ENCODE results near the gene MRPL39.
A peak's percentile ranks its signal among the peaks of the same experiment; 100 is the strongest.

MRPL39 gene

DNA sequence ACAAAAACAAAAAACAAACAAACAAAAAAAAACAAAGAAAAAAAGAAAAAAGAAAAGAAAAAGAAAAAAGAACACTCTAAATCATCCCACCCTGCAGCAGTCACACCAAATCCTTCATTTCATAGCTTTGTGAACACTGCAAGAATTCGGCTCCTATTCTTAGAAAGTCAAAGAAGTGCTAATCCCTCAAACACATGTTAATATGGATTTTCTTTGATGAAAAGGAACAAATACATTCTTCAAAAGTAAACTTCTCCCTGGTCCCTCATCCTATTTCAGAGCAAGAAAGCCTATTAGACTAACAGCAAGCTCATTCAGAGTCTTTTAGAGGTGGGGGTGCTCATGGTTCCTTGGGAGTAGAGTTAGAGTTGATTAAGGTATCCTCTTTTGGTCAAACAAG is 7.2 kb upstream of the MRPL39 start:
- DNase-seq (ENCODE audit: low read depth): no peak

DNA sequence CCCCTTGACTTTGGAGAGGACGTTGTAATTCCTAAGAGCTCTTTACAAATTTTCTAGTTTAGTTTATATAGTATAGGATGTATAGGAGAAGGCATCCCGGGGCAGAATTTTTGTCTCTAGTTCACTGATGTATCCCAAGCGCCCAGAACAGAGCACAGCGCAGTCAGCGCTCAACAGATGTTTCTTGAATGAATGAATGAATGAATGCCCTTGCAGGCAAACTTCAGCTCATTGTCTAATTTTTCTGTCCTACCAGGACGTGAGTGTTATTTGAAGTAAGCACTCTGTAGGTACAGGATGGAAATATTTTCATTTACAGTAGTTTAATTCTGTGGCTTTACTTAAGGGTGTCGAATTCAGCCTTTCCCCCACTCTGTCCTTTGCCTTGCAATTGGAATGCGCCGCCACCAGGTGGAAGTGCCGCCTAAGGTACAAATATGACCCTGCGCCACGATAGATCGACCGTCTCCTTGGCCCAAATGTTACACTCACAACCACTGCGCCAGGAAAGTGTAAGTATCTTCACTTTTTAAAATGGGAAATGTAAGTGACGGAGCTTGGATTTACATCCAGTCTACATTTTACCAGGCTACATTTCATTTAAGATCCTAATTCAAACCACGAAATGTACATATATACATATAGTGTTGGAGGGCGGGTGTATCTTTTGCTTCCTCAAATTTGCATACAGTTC is 910 bp upstream of the MRPL39 start:
- DNase-seq (ENCODE audit: low read depth): peak; percentile 87

DNA sequence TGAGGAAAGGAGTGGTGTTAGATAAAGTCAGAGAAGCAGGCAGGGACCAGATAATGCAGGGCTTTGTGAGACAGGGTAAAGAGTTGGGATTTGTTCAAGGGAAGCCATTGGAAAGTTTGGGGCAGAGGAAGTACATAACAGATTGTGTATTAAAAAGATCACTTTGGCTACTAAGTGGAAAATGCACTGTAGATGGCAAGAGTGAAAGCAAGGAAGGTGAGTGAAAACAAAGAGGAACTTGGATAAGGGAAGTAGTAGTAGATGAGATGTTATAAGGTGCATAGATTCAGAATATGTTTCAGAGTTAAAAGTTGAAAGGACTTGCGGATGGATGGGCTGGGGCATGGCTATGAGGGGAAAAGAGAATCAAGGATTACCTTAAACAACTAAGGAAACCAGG is 17.4 kb downstream of the MRPL39 start:
- DNase-seq (ENCODE audit: low read depth): no peak

DNA sequence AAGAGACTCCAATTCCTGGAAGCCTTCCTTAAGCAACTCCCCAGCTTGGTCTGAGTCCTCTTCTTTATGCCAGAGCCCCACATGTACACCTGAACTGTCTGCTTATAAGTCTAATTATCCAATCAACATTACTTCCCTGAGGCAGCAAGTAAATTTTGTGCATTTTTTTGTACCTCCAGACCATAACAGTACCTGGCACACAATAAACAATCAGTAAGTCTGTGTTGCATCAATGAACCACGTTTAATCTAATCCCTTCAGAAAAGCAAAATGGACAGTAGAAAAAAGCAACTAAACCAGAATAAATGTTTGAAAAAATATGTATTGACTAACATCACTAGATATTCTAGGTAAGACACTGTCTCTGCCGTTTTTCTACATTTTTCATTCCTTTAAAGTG is 20.5 kb downstream of the MRPL39 start:
- DNase-seq (ENCODE audit: low read depth): no peak

DNA sequence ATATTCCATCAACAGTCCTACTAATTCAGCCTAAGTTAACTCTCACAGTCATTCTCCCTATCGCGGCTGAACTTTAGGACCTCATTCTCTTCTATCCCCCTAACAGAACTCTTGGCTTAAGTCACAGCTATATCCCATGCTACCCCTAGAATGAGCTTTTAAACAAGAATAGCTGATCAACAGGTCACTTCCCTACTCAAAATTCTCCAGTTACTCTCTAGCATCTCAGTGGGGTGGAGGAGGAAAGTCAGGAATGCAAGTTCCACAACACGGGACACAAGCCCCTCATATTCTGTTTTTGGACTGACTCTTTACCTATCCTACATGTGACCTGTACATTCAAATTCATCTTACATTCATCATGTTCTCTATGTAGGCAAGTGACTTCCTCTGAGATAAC is 21.0 kb downstream of the MRPL39 start:
- DNase-seq (ENCODE audit: low read depth): no peak

DNA sequence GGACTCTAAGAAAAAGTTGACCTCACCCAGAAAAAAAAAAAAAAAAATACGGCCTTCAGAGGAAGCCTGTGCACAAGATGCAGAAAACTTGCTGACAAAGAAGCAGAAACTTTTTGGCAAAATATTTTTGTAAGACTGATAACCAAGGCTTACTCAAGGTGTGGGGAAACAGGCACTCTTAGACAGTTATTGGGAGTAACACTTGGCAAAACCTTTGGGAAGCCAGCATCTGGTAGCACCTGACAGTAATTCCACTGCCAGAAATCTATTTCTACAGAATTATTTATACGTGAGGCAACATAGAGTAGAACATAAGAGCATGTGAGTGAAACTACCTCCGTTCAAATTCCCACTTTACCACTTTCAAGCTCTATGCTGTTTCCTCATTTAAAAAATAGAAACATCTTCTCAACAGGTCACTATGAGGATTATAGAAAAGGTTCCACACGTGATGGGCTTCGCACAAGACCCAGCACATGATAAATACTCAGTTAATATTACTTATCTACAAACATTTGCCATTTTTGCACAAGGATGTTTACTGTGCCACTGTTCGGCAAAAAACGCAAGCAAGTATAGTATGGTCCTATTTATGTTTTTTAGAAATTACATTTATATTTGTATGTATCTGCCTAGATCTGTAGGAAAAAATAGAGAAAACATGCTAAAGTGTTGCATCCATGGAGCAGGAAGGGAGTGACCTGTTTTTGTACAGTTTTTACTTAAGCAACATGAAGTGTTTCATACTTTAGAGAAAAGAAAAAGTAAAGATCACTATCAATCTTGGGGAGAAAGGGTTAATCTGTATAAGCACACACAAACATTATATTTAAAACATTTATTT is 22.2 kb downstream of the MRPL39 start:
- no peak for DNase-seq (ENCODE audit: low read depth)

DNA sequence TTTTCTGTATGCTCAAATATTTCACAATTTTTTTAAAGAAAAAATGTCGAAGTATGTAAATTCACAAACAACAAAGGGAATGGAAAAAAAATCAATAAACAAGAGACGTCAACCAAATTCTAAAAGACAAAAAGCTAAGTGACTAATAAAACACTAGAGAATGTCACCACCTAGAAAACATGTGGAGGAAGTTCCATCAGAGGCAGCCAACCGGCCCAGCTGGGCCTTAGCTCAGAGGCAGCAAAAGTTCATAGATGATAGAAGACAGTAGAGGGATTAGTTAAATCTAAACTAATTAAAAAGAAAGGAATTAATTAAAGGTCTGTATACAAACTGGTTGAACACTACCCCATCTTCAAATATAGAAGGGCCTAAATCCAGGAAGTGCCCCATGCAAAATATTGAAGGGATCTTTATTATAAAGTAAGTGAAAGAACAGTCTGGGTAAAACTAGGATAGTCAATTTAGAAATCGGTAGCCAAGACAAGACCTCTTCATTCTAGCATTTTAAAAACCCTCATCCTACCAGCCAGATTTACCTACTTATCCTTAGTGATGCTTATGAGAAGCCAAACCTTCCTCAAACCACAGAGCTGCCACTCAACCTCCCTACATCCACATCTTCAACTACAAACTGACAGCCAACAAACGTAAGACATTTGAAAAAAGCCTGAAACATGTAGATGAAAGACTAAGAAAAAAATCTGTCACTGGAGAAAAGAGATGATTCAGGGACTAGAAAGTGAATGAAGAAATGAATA is 23.7 kb downstream of the MRPL39 start:
- DNase-seq (ENCODE audit: low read depth): no peak

DNA sequence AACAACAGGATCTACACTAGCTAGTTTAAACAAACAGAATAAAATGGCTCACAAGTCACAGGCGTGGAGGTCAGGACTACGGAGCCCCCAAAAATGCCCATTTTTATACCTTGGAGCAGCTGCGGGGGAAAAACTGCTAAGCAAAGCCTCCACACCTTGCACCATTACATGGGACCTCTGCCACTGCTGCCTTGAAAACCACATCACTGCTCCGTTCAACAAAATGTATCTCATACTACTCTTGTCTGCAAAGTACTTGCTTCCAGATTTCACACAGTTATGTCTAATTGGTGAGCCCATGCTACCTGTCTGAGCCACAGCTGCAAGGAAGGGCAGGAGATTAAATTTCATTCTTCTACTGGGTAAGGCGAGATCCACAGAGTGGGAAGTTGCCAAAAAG is 24.4 kb downstream of the MRPL39 start:
- DNase-seq (ENCODE audit: low read depth): no peak

DNA sequence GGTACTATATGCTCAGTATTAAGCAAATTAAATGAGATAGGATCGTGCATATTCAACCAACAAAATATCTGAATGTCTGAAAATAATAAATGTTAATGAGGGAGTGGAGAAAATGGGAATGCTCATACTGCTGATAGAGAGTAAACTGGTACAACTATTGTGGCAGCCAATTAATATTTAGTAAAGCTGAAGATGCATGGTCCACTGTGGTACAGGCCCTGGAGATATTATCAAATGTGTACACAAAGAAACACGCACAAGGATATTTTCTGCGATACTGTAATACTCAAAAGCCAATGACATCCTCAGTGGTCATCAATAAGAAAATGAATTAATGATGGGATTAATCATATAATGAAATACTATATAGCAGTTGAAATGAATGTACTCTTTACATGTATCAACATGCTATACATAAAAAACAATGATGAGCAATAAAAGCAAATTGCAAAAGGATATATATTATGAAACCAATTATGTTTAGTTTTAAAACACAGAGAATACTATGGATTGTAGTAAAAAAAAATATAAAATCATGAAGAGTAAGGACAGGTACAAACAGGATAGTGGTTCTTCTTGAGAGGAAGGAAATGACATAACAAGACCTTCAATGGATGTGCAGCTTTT is 25.0 kb downstream of the MRPL39 start:
- no peak for DNase-seq (ENCODE audit: low read depth)

DNA sequence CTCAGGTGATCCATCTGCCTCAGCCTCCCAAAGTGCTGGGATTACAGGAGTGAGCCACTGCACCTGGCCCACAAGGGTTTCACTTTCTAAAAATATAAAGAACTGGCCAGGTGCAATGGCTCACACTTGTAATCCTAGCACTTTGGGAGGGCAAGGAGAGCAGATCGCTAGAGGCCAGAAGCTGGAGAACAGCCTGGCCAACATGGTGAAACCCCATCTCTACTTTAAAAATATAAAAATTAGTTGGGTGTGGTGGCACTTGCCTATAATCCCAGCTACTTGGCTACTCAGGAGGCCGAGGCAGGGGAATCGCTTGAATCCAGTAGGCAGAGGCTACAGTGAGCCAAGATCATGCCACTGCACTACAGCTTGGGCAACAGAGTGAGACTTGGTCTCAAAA is 25.7 kb downstream of the MRPL39 start:
- DNase-seq (ENCODE audit: low read depth): no peak

DNA sequence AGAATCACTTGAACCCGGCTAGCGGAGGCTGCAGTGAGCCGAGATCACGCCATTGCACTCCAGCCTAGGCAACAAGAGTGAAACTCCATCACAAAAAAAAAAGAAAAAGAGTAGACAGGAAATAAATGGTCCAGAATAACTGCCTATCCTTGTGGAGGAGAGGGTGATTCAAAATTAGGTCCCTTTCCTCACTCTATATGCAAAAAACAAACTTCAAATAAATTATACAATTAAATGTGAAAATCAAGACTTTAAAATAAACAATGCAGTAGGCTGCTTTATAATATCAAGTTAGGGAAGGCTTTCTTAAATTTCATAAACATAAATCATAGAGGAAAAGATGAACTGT is 26.4 kb downstream of the MRPL39 start:
- no peak for DNase-seq (ENCODE audit: low read depth)

DNA sequence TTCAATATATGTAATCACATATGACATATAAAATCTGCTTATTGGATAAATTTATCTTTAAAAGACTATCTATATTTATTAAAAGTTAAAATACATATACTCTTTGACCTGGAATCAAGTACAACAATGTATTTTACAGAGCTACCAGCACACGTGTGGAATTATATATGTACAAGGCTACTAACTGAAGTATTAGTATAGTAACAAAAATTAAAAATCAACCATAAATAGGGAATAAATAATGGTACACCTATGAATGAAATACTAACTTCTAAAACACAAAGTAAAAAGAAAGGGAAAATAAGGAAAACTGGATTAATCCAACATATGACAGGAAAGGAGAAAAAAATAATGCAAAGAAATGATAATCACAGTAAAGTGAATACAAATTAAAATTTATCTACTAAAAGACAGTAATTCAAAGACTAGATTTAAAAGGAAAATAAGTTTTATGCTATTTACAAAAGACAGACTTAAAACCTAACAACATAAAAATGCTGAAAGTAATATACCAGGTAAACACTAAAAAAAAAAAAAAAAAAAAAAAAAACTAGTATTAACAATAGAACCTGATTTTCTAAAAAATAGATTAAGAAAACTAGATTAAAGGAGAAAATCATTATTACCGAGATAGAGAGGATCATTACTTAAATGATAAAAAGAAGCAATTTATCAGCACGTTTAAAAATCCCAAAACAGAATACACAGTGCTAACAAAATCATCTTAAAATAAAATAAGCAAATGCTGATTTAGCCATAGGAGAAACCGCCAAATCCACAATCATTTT is 27.9 kb downstream of the MRPL39 start:
- DNase-seq (ENCODE audit: low read depth): no peak

DNA sequence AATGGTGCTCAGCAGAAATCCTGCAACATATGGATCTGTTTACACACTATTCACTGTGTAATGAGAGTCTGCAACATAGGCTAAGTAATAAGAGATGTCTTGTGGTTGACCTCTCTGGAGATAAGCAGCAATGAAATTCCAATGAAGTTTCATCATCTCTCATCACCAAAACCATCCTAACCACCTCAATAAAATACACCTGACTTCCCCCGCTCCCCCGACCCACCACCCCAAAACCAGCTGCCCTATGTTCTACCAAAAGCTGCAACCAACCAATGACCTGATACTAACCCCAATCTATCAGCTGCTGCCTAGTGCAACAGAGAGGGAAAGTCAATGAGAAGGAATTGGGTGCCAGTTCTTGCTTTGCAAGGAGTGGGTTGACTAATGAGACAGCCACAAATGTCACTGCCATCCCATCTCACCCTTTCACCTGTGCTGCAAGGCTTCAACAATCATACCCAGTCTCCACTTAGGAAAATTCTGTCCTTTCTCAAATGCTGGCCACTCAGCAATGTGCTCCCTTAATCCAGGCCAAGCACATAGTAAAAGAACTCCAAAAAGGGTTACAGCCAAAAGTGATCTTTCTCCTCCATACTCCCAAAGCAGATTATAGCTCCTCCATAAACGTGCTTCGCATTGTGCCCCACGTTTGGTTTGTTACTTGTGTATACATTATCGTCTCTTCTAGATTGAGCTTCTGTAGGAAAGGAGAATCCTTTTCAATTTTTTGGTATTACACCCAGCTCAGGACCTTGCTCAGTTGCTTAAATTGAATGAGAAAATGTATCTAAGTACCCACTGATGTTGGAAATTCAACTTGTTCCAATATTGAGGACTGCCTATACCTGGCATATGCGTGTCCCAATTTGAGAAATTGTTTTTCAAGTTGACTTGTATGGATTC is 29.0 kb downstream of the MRPL39 start:
- DNase-seq (ENCODE audit: low read depth): no peak

DNA sequence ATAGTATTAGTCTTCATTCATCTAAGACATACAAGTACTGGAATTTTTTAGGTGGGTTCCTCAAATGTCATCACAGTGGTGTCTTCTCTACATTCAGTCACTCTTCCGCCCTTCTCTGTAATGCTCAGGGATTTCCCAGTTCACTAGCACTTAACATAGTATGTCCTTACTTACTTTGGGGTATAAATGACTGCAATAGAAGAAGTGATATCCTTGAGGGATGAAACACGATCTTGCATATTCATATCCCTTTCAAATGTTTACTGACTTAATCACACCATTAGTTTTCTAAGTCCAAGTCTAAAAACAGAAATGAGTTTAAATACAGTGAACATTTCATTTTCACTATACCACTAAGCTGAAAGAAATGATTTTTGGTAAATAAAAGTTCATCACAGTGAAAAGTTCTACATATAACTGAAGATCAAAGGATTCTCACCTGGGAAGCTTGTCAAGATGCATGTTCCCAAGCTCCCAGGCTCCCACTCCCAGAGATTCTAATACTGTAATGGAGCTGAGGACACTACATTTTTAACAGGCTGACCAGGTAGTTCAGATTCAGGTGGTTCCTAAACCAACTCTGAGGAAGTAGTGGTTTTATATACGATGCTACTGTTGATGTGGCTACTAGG is 29.7 kb downstream of the MRPL39 start:
- DNase-seq (ENCODE audit: low read depth): no peak

DNA sequence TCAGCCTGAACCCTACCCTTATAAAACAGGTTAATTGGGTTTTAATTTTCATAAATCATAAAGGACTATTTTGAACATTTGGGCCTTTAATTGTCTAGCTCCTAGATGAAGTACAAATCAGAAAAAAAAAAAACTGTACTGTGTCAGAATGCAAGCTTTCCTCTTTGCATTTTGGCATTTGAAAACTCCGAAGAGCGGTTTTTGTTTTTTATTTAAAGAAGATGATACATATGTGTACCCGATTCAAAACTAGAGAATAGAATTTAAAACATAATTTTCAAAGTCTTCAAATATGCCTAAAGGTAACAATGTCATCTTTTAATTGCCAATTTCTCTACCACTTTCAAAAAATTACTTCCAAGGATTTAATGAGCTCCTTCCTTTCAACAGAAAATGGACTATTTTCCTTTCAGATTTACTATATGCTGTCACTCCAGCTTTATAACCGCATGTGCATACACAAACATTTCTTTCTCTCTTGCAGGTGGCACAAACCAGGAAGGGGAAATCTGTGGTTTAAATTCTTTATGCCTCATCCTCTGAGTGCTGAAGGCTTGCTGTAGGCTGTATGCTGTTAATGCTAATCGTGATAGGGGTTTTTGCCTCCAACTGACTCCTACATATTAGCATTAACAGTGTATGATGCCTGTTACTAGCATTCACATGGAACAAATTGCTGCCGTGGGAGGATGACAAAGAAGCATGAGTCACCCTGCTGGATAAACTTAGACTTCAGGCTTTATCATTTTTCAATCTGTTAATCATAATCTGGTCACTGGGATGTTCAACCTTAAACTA is 33.7 kb downstream of the MRPL39 start:
- peak; percentile 96 for DNase-seq (ENCODE audit: low read depth)

DNA sequence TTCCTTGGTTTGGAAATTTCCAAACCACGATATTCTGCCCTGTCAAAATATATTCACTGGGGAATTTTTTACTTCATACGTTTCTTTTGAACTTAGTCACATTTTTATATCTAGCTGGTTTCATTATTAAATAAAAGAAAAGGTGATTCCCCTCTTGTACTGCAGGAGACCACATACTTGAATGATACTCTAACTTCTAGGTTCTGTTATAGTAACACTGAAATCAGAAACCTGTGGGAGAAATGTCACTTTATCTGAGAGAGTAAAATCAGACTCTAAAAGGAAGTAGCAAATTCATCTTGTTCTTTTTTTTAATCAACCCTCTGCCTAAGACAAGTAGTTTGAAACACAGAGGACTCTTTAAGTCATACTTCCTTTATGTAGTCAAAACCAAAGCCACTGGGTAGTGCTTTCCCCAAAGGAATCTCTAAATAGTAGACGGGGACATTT is 34.4 kb downstream of the MRPL39 start:
- DNase-seq (ENCODE audit: low read depth): peak; percentile 48

DNA sequence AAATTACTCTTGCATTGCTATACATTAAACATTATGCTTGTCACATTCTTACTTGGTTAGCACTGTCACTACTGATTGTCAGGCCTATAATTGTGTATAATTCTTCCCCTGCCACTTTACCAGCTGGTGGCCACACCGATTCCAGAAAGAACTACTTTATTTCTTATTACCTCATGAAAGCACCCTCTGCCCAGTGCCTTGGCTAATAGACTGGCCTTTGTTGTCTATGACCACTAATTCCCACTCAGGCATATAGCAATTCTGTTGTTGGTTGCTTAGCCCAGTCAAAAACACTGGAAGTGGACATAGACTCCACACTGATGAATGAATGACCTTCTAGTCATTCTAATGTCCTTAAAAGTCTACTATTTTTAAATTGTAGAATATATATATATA is 35.6 kb downstream of the MRPL39 start:
- no peak for DNase-seq (ENCODE audit: low read depth)

DNA sequence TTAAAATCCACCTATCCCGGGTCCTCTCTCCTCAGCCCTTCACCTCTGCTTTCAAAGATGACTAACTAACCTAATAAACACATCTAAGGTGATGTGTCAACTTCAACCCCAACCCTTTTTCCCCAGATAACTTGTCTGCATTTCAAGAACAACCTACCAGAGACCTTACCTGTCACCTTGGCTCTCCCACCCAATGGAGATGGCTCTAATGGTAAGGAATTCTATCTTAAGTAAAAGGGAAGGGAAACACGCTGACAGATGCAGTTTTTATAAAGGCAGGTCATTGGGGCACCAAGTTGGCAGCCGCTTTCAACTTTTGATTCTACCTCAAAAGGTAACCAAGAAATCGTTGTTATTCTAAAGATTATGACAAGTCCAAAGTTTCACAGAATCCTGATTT is 37.6 kb downstream of the MRPL39 start:
- DNase-seq (ENCODE audit: low read depth): no peak

DNA sequence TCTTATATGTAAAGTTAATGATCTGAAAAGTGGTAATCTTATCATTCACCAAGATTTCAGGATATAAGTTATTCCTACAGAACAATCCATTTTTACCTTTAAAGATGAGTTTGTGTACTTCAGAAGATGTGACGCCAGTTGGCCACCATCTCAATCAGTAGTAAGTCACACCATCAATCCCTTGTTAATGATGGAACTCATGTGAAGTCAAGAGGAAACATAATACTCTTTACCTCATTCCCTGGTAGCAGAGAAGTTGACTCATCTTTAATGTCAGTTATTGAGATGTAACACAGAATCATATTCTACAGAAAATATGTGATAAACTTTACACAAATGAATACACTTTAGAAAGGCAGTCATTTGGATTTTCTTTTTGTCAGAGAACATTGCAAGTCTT is 38.2 kb downstream of the MRPL39 start:
- peak; percentile 51 for DNase-seq (ENCODE audit: low read depth)
